ENCODE measurements around the gene STPG2.
A peak's percentile ranks its signal among the peaks of the same experiment; 100 is the strongest.

Gene STPG2

DNA sequence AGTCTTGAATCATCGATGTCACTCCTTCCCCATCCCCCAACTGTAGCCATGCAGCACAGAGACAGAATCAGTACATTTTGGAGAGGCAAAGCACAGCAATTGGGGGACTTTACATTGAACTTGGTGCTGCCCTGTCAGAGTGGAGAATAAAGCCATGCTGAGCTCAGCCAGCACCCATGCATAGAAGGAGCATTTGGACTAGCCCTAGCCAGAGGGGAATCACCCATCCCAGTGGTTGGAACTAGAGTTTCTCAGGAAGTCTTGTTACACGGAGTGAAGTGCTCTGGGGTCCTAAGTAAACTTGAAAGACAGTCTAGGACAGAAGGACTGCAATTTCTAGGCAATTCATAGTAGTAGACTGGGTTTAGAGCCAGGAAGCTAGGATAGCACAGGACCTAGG, 49.6 kb downstream of the STPG2 start:
- DNase-seq (ENCODE audit: low spot score) = no peak

GRCh38 chr4:98092833-98093439, 50.3 kb downstream of the STPG2 start:
- DNase-seq (ENCODE audit: low spot score) = no peak

GRCh38 chr4:98081936-98082335, 61.3 kb downstream of the STPG2 start:
- DNase-seq (ENCODE audit: low spot score) = no peak

DNA sequence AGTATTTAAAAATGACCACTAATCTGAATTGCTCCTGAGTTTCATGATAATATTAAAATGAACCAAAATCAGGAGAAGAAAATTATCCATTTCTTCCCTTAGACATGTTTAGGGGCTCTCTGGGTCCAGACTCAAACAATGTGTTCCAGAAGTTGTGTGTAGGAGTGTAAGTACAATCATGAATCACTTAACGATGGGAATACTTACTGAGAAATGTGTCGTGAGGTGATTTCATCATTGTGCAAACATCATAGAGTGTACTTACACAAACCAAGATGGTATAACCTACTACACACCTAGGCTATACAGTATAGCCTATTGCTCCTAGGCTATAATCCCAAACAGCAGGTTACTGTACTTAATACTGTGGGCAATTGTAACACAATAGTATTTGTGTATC, 74.8 kb downstream of the STPG2 start:
- DNase-seq (ENCODE audit: low spot score) = no peak

DNA sequence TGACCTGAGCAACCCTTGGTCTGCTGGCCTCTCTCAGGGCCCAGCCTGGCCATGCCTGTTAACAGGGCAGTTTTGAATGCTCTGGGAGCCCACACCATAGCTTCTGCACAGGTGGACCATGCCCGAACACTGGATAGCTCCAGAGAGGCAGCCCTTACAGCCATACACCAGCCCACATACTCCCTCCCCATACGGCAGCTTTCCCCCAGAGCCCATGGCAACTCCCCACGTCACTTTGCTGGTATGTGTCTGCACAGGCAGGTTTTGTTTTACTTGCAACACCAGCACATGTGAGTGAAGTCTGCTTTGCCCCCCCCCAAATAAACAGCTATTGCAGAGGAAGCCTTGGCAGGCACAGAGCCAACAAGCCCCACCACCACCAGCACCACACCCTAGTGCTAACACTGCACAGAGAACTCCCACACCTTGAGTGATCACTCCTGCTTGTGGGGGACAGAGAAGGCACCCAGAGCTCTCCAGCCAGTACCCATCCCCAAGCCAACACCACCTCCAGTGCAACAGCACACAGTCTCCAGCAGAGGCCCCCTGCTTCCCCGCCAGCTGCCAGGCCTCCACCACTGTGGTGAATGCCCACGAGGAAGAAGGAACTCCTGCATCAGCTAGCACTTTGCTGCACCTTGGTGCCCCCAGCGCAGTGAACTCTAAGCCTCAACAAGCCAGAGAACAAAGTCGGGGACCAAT, 87.3 kb downstream of the STPG2 start:
- no peak for DNase-seq (ENCODE audit: low spot score)

DNA sequence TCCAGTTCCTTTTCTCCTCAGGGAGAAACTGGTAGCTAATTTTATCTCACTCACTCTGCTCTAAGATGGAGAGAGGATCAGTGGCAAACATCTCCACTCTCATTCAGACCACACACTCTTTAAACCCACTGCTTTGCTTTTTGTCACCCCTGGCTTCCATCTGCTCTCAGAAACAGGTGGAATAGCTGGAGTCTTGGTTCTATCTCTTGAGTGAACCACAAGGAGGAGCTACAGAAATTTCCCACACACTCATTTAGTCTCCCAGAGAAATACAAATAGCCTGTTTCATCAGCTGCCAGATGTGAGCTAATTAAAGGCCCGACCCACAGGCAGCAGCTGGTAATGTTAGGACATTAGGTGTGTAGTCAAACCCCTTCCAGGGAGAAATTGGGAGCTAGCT, 96.6 kb downstream of the STPG2 start:
- DNase-seq (ENCODE audit: low spot score) = no peak

DNA sequence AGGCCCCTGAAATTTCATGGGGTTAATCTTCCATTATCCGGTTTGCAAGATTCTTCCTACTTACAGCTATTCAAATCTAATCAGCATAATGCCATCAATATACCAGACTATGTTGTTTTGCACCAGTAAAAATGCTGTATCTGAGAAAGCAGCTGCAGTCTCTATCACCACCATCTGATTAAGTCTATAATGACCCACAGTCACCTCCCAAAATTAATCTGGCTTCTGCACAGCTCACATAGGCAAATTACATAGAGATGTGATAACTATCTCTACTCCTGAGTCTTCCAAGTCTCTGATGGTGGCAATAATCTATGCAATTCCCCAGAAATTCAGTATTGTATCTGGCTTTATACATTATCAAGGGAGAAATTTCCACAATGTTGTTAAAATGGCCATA, 113.2 kb downstream of the STPG2 start:
- DNase-seq (ENCODE audit: low spot score) = peak; percentile 37

GRCh38 chr4:98027827-98028226, 115.4 kb downstream of the STPG2 start:
- DNase-seq (ENCODE audit: low spot score) = no peak

- DNase-seq (ENCODE audit: low spot score) = no peak
Observed at GRCh38 chr4:98026362-98026761, 116.9 kb downstream of the STPG2 start.

GRCh38 chr4:98006814-98007412, 136.4 kb downstream of the STPG2 start:
- DNase-seq (ENCODE audit: low spot score) = no peak

DNA sequence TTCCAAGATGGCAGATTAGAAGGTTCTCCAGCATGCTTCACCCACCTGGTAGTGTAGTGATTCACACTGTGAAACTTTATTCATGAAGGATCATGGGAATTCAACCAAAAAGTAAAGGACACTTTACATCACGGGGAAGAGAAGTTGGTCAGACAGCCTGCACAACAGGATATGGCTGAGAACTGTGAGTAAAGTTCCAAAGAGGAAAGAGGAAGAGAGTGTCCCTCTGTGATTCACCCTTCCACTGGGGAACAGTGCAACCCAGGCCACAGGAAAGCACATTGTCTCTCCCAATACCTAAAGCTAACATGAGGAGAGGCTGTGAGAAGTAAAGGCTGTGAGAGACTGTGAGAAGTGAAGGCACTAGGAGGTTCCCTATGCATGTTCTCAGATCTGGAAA, 137.2 kb downstream of the STPG2 start:
- DNase-seq (ENCODE audit: low spot score) = no peak

DNA sequence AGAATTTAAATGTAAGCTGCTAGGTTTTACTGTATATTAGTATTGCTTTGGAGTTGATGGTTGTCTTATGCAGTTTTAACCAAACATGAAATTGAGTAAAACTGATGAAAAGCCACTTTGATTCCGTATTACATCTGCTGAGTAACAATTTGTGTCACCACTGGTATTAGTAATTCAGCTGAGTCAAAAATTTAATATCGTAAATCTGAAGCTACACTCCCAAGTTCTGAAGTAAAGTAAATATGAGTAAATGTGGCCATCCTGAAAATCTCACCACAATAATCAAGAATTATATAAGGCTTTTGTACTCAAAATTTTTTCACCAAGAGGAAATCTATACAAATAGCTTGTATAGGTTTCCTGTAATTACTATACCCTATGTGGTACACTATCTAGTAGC, 142.3 kb downstream of the STPG2 start:
- DNase-seq (ENCODE audit: low spot score) = no peak

DNA sequence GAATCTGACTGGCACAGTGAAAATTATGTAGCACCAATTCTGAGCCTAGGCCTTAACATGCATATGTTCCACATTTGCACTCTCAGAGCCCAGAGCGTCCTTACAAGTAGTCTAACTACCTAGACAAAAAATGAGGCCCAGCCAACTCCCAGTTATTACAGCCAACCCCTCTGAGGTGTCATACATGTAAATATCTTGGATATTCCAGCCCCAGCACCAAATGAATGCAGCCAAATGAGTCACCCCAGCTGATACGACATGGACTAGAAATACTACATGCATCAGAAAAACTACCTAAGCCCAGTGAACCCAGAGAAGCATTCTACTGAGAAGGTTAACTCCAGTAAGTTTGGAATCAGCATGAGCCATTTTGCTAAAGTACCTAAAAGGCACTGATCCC, 145.1 kb downstream of the STPG2 start:
- DNase-seq (ENCODE audit: low spot score) = no peak

- no peak for DNase-seq (ENCODE audit: low spot score)
Observed at GRCh38 chr4:97994765-97995465, 148.4 kb downstream of the STPG2 start.

- DNase-seq (ENCODE audit: low spot score) = no peak
Observed at GRCh38 chr4:97990409-97990808, 152.9 kb downstream of the STPG2 start.

DNA sequence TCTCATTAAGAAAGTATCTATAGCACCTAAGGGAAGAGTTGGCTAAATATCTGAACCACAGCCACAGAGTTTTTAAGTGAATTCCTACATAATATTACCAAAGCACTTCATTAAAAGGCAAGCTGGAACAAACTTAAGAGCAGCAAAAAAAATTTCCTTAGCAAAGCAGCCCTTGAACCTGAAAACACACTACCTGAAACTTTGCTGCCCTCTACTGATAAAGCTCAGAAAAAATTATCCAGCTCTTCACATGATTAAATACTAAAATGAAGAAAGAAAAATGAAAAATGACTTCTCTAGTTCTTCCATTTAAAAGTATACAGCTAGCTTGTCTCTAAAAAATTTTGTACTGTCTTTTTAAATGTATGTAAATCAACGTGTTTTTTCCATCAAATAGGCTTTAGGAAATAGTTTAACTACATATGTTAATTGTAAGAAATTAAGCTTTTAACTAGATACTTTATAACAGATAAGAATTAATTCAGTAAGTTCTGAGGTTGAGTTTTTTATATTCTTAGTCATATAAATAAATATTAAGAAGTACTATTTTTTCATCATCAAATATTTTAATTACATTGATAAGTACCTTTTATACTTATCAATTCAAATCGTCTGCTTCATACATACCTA, 156.1 kb downstream of the STPG2 start:
- DNase-seq (ENCODE audit: low spot score) = peak; percentile 50

DNA sequence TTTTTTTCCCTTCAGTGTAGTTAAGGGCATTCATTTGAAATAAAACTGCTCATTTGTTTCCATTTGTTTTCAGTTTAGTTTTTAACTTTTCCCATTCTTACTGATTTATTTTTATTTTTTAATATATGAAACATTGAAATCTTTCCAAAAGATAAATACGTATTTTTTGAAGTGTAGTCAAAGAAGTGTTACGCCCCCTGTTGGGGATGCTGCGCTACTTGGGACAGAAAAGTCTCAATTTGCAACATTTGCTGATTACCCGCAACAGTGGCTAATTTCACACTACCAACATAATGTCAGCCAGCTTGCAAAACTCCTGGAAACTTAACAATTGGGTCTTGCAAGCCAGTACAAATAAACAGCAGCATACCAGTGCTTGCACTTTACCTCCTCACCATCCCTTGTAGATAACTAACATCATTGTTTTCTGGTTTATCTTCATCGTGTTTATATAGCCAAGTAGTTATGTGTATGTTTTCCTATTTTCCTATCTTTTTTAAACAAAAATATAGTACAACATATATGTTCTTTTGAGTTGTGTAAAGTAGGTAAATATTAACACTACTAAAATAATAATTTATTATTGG, 158.6 kb downstream of the STPG2 start:
- no peak for DNase-seq (ENCODE audit: low spot score)

- DNase-seq (ENCODE audit: low spot score) = no peak
Observed at GRCh38 chr4:97978791-97979488, 164.3 kb downstream of the STPG2 start.

DNA sequence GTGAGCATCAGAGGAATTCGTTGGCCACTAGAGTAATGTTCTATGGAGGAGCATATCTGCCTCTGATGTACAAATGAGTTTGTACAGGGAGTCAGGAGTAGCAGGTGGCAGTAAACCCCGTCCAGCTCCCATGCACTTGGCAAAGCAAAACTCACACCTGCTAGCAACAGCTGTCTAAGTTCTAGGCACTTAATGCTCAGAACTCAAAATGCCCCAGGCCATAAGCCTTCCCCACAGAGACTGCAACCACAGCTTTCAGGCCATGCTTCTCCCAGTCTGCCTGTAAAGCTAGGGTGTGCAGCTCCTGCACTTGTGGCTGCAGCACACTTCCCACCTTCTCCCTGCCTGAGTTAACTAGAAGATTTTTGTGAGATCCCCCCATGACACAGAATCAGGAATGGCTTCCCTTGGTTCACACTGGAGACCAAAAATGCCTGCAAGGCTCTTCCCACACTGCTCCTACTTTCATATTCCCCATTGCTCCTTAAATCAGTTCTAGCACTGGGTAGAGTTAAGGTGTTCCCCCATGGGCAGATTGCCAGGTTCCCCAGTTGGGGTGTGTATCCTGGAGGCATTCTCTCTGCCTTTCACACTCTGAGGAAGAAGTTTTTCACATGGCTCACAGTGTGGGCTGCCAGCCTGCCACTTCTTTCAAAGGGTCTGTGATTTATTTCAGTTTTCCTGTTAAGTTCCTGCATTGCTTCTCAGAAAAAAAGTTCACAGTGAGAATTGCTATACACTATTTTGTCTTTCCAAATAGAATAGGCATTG, 189.9 kb downstream of the STPG2 start:
- no peak for DNase-seq (ENCODE audit: low spot score)

GRCh38 chr4:97952763-97953162, 190.5 kb downstream of the STPG2 start:
- no peak for DNase-seq (ENCODE audit: low spot score)
